Measurements from ENCODE around the gene ARL3. TPM values are rescaled to one million over a fixed set of nuclear protein-coding genes. Genes with fewer than 3 reads are reported as not detected.

The ARL3 gene
- total RNA-seq, 4 donors from 2014 or later = 7.9 to 9.8 (median 8.4) TPM

- intact Hi-C loops (cut with DNase I) = loop anchor here (1.0 kb wide), 1 partner anchor 14 kb away; no protein-coding TSS in a partner anchor
- H3K27ac ChIP-seq (replicated peaks in 1 of 4) = no peak overlapping the region
- peaks cover 5 to 19% (median 6%) of the 10 kb centered on the region in 4 donors for H3K4me1 ChIP-seq
Measured at GRCh38 chr10:102738692-102739121, 24.5 kb upstream of the ARL3 start.

GRCh38 chr10:102735065-102735562, 20.9 kb upstream of the ARL3 start:
- Histone ChIP-seq H3K4me1 (peaks cover 0 to 14% (median 3%) of the 10 kb centered on the region in 4 donors), H3K36me3 (peaks cover 0 to 47% (median 11%) of the 10 kb centered on the region in 4 donors), H3K27ac (replicated peaks in 1 of 4) (no peak overlapping the region), H3K27me3 (no peaks in the 10 kb centered on the region), H3K9me3 (no peaks in the 10 kb centered on the region), H3K4me3 (no peak overlapping the region)
- TF ChIP-seq CTCF (IDR thresholded peaks at IDR 0.05) (no peak), POLR2AphosphoS5 (IDR thresholded peaks at IDR 0.05) (no peak), EP300 (IDR thresholded peaks at IDR 0.05) (no peak), POLR2A (IDR thresholded peaks at IDR 0.05; ENCODE audit: low read depth) (no peak)
- WGBS = 75% methylated on average over 9 of the region's 9 CpGs
- intact Hi-C loops (cut with DNase I) = no loop called here
- no peak for DNase-seq (ENCODE audit: extremely low spot score)

More at GRCh38 chr10:102738692-102739121, 24.5 kb upstream of the ARL3 start:
- DNase-seq (ENCODE audit: extremely low spot score) = no peak
- no peak for TF ChIP-seq POLR2AphosphoS5 (IDR thresholded peaks at IDR 0.05)
- no peak for TF ChIP-seq EP300 (IDR thresholded peaks at IDR 0.05)
- no peak for TF ChIP-seq CTCF (IDR thresholded peaks at IDR 0.05)
- no peak for TF ChIP-seq POLR2A (IDR thresholded peaks at IDR 0.05; ENCODE audit: low read depth)
- Histone ChIP-seq H3K27me3 (no peaks in the 10 kb centered on the region), H3K9me3 (no peaks in the 10 kb centered on the region), H3K4me3 (no peak overlapping the region), H3K36me3 (peaks cover 0 to 19% (median 4%) of the 10 kb centered on the region in 4 donors)

GRCh38 chr10:102732661-102733060, 18.5 kb upstream of the ARL3 start:
- TF ChIP-seq POLR2AphosphoS5 (IDR thresholded peaks at IDR 0.05) (no peak), POLR2A (IDR thresholded peaks at IDR 0.05; ENCODE audit: low read depth) (no peak)
- H3K36me3 ChIP-seq = peaks cover 0 to 65% (median 13%) of the 10 kb centered on the region in 4 donors
- no peak for DNase-seq (ENCODE audit: extremely low spot score)

GRCh38 chr10:102731222-102731800, 17.1 kb upstream of the ARL3 start:
- H3K36me3 ChIP-seq = peaks cover 0 to 68% (median 16%) of the 10 kb centered on the region in 4 donors

More at GRCh38 chr10:102732661-102733060, 18.5 kb upstream of the ARL3 start:
- Histone ChIP-seq H3K27me3 (no peaks in the 10 kb centered on the region), H3K4me1 (peaks cover 9 to 22% (median 12%) of the 10 kb centered on the region in 4 donors), H3K9me3 (no peaks in the 10 kb centered on the region), H3K27ac (replicated peaks in 1 of 4) (no peak overlapping the region), H3K4me3 (no peak overlapping the region)
- WGBS = 63% methylated on average over 1 of the region's 1 CpG
- intact Hi-C loops (cut with DNase I) = no loop called here

More at GRCh38 chr10:102731222-102731800, 17.1 kb upstream of the ARL3 start:
- intact Hi-C loops (cut with DNase I) = no loop called here
- peaks cover 9 to 22% (median 12%) of the 10 kb centered on the region in 4 donors for H3K4me1 ChIP-seq
- no peaks in the 10 kb centered on the region for H3K9me3 ChIP-seq
- no peaks in the 10 kb centered on the region for H3K27me3 ChIP-seq
- 89% methylated on average over 5 of the region's 5 CpGs for WGBS
- TF ChIP-seq POLR2A (IDR thresholded peaks at IDR 0.05; ENCODE audit: low read depth) = no peak
- TF ChIP-seq EP300 (IDR thresholded peaks at IDR 0.05) = no peak
- TF ChIP-seq CTCF (IDR thresholded peaks at IDR 0.05) = no peak
- TF ChIP-seq POLR2AphosphoS5 (IDR thresholded peaks at IDR 0.05) = no peak
- no peak overlapping the region for H3K4me3 ChIP-seq
- no peak overlapping the region for H3K27ac ChIP-seq (replicated peaks in 1 of 4)
- no peak for DNase-seq (ENCODE audit: extremely low spot score)

Measured in esophagus muscularis mucosa (tissue), 4 donors.